ENCODE data around the gene CAMKK2. TPM values are rescaled to one million over a fixed set of nuclear protein-coding genes. Genes with fewer than 3 reads are reported as not detected.

The CAMKK2 gene
- total and polyA plus RNA-seq, 2 of the 13 experiments (the other 11 are each of a cell fraction or from before 2014, with no cell fraction given), result 18.8 to 20.0 TPM

DNA sequence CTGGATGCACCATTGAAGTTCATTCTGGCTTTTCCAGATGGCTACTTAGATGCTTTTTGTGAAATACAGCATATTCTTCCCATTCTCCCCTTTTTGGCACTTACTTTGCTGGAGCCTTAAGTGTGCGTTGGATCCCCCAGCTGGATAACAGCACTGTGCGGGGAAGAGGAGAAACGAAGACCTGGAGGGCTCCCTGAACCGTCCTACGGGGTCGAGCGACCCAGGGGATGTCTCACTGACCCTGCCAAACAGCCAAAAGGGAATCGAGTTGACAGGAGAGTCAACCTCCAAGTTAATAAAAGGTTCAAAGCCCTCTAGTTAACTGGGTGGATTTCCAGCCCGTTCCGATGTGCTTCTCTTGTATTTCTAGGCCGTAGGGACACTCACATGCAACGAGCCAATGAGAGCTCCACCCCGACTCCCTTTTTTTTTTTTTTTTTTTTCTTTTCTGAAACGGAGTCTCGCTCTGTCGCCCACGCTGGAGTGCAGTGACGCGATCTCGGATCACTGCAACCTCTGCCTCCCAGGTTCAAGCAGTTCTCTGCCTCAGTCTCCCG lies 1.0 kb upstream of the CAMKK2 start (continued):
- TF ChIP-seq LCORL (IDR thresholded peaks at IDR 0.05), result no peak
- TF ChIP-seq LCORL (CRISPR knock-in tag; IDR thresholded peaks at IDR 0.05), result peak; percentile 5; the same call in 1 of the 2 replicates
- TF ChIP-seq YEATS4 (CRISPR knock-in tag; IDR thresholded peaks at IDR 0.05; ENCODE audit: borderline replicate concordance), result no peak
- 0 out of 2 replicates have a peak, but pooled peaks have one; percentile 33 for TF ChIP-seq NFYB (CRISPR knock-in tag; IDR thresholded peaks at IDR 0.05)
- TF ChIP-seq, protein P1, sequence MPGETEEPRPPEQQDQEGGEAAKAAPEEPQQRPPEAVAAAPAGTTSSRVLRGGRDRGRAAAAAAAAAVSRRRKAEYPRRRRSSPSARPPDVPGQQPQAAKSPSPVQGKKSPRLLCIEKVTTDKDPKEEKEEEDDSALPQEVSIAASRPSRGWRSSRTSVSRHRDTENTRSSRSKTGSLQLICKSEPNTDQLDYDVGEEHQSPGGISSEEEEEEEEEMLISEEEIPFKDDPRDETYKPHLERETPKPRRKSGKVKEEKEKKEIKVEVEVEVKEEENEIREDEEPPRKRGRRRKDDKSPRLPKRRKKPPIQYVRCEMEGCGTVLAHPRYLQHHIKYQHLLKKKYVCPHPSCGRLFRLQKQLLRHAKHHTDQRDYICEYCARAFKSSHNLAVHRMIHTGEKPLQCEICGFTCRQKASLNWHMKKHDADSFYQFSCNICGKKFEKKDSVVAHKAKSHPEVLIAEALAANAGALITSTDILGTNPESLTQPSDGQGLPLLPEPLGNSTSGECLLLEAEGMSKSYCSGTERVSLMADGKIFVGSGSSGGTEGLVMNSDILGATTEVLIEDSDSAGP (CRISPR knock-in tag; IDR thresholded peaks at IDR 0.05; ENCODE audit: borderline replicate concordance), result peak; percentile 30; the same call in 1 of the 2 replicates
- 0 out of 2 replicates have a peak, but pooled peaks have one; percentile 46 for TF ChIP-seq RORA (CRISPR knock-in tag; IDR thresholded peaks at IDR 0.05)
- TF ChIP-seq ZBTB1 (CRISPR knock-in tag; IDR thresholded peaks at IDR 0.05; ENCODE audit: borderline replicate concordance), result no peak
- no peak for TF ChIP-seq NFATC3 (CRISPR knock-in tag; IDR thresholded peaks at IDR 0.05)
- TF ChIP-seq ELF4 (CRISPR knock-in tag; IDR thresholded peaks at IDR 0.05; ENCODE audit: borderline replicate concordance), result 0 out of 2 replicates have a peak, but pooled peaks have one; percentile 33
- TF ChIP-seq ZC3H4 (CRISPR knock-in tag; IDR thresholded peaks at IDR 0.05; ENCODE audit: borderline replicate concordance), result no peak
- TF ChIP-seq THAP11 (CRISPR knock-in tag; IDR thresholded peaks at IDR 0.05), result peak; percentile 37; the same call in 1 of the 2 replicates
- TF ChIP-seq HIVEP1 (CRISPR knock-in tag; IDR thresholded peaks at IDR 0.05), result peak; percentile 13; the same call in 1 of the 2 replicates
- TF ChIP-seq KDM5B (CRISPR knock-in tag; IDR thresholded peaks at IDR 0.05; ENCODE audit: borderline replicate concordance), result 0 out of 2 replicates have a peak, but pooled peaks have one; percentile 10
- TF ChIP-seq, protein P2, sequence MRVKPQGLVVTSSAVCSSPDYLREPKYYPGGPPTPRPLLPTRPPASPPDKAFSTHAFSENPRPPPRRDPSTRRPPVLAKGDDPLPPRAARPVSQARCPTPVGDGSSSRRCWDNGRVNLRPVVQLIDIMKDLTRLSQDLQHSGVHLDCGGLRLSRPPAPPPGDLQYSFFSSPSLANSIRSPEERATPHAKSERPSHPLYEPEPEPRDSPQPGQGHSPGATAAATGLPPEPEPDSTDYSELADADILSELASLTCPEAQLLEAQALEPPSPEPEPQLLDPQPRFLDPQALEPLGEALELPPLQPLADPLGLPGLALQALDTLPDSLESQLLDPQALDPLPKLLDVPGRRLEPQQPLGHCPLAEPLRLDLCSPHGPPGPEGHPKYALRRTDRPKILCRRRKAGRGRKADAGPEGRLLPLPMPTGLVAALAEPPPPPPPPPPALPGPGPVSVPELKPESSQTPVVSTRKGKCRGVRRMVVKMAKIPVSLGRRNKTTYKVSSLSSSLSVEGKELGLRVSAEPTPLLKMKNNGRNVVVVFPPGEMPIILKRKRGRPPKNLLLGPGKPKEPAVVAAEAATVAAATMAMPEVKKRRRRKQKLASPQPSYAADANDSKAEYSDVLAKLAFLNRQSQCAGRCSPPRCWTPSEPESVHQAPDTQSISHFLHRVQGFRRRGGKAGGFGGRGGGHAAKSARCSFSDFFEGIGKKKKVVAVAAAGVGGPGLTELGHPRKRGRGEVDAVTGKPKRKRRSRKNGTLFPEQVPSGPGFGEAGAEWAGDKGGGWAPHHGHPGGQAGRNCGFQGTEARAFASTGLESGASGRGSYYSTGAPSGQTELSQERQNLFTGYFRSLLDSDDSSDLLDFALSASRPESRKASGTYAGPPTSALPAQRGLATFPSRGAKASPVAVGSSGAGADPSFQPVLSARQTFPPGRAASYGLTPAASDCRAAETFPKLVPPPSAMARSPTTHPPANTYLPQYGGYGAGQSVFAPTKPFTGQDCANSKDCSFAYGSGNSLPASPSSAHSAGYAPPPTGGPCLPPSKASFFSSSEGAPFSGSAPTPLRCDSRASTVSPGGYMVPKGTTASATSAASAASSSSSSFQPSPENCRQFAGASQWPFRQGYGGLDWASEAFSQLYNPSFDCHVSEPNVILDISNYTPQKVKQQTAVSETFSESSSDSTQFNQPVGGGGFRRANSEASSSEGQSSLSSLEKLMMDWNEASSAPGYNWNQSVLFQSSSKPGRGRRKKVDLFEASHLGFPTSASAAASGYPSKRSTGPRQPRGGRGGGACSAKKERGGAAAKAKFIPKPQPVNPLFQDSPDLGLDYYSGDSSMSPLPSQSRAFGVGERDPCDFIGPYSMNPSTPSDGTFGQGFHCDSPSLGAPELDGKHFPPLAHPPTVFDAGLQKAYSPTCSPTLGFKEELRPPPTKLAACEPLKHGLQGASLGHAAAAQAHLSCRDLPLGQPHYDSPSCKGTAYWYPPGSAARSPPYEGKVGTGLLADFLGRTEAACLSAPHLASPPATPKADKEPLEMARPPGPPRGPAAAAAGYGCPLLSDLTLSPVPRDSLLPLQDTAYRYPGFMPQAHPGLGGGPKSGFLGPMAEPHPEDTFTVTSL (CRISPR knock-in tag; IDR thresholded peaks at IDR 0.05; ENCODE audit: borderline replicate concordance), result peak; percentile 52; the same call in 1 of the 2 replicates
- TF ChIP-seq ZNF33B (CRISPR knock-in tag; IDR thresholded peaks at IDR 0.05), result 0 out of 2 replicates have a peak, but pooled peaks have one; percentile 15
- TF ChIP-seq DNMT3B (CRISPR knock-in tag; conservative IDR thresholded peaks at IDR 0.05), result 0 out of 2 replicates have a peak, but pooled peaks have one; percentile 65
- TF ChIP-seq SIN3B (IDR thresholded peaks at IDR 0.05; ENCODE audit: low read length), result no peak
- TF ChIP-seq ZNF460 (CRISPR knock-in tag; IDR thresholded peaks at IDR 0.05; ENCODE audit: borderline replicate concordance), result 0 out of 2 replicates have a peak, but pooled peaks have one; percentile 14
- TF ChIP-seq MTF2 (CRISPR knock-in tag; IDR thresholded peaks at IDR 0.05; ENCODE audit: borderline replicate concordance), result no peak
- 0 out of 2 replicates have a peak, but pooled peaks have one; percentile 1 for TF ChIP-seq REPIN1 (CRISPR knock-in tag; IDR thresholded peaks at IDR 0.05; ENCODE audit: borderline replicate concordance, low read depth)
- TF ChIP-seq, protein P3, sequence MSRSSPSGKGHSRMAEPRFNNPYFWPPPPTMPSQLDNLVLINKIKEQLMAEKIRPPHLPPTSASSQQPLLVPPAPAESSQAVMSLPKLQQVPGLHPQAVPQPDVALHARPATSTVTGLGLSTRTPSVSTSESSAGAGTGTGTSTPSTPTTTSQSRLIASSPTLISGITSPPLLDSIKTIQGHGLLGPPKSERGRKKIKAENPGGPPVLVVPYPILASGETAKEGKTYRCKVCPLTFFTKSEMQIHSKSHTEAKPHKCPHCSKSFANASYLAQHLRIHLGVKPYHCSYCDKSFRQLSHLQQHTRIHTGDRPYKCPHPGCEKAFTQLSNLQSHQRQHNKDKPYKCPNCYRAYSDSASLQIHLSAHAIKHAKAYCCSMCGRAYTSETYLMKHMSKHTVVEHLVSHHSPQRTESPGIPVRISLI (CRISPR knock-in tag; IDR thresholded peaks at IDR 0.05; ENCODE audit: borderline replicate concordance), result peak; percentile 79
- no peak for TF ChIP-seq ZNF660 (CRISPR knock-in tag; IDR thresholded peaks at IDR 0.05; ENCODE audit: borderline replicate concordance, low read depth)
